NCI-H1417 treated with DMSO at 0.1 percent for 48 hours (cell line): ENCODE results near the gene NADSYN1.

ENCODE experiments used
- DNase-seq: peaks from one replicate; lab custom pipeline; 2025; lab: John Stamatoyannopoulos, UW

The NADSYN1 gene

DNA sequence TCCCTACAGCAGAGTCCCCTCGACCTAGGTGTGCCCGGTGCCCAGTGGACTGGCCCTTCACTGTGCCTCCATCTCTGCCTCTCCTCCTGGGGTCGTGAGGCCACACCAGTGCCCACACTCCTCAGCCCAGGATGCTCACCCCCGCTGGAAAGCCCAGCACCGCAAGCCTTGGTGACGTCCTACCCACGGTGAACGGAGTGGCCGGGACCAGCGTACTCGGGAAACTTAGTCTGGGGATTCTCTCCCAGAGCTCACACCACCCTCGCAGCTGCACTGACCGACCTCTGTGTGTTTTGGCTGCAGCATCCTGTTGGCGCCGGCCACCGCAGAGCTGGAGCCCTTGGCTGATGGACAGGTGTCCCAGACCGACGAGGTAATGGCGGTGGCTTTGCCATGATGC is 38.5 kb downstream of the NADSYN1 start:
- no peak for DNase-seq

GRCh38 chr11:71491940-71492339 is 38.9 kb downstream of the NADSYN1 start:
- DNase-seq: no peak

DNA sequence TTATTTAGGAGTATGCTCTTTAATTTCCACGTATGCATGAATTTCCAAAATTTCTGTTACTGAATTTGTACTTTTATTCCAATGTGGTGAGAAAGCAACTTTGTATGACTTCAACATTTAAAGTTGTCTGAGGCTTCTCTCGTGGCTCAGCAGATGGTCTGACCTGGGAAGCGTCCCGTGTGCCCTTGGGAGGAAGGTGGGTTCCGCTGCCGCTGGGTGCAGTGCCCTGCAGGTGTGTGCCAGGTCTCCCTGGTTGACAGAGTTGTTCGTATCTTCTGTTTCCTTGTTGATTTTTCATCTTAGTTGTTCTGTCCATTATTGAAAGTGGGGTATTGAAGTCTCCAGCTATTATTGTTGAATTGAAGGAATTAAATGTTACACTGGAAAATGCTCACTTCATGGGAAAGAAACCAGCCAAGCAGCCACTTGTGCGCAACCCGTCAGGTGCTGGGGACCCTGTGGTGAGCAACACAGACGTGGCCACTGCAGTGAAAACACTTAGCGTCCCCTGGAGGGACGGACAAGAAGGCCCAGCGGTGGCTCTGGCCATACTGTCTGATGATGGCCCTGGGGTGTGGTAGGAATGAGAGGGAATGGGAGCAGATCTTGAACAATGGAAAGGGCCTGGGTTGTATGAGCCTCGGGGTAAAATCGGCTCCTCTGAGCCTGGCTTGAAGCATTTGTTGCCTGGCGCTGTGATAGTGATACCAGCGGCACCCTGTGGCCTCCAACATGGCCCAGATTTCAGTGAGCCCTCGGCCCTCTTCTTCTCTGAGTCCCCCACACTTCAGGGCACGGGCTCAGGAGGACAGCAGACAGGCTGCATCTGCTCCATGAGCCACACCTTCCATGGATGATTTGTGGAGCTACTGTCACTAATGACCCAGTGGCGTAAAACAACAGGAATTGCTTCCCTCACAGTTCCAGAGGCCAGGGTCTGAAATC is 42.6 kb downstream of the NADSYN1 start:
- DNase-seq: no peak

- no peak for DNase-seq
Observed at GRCh38 chr11:71496421-71496820, 43.4 kb downstream of the NADSYN1 start.

- no peak for DNase-seq
Observed at GRCh38 chr11:71498091-71498490, 45.1 kb downstream of the NADSYN1 start.

GRCh38 chr11:71499125-71499524 is 46.1 kb downstream of the NADSYN1 start:
- DNase-seq: no peak

GRCh38 chr11:71499546-71499945 is 46.5 kb downstream of the NADSYN1 start:
- DNase-seq: no peak

DNA sequence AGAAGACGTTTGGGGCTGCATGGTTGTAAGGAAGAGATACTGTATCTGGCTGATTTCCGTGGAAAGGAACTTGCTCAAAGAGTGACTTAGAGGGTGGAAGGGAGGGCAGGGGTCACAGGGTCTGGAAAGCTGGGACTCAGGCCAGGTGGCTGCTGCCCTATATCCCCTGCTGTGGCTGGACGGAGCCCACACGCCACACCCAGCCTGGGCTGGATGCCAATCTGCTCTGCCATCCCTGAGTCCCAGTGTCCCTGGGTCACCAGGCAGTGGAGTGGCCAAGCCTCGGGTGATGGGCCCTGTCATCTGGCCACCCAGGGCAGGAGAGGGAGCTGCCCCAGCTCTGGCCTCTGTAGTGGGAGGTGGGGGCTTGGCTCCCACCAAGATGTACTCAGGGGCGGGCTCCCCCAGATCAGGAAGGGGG is 47.6 kb downstream of the NADSYN1 start:
- DNase-seq: no peak

DNA sequence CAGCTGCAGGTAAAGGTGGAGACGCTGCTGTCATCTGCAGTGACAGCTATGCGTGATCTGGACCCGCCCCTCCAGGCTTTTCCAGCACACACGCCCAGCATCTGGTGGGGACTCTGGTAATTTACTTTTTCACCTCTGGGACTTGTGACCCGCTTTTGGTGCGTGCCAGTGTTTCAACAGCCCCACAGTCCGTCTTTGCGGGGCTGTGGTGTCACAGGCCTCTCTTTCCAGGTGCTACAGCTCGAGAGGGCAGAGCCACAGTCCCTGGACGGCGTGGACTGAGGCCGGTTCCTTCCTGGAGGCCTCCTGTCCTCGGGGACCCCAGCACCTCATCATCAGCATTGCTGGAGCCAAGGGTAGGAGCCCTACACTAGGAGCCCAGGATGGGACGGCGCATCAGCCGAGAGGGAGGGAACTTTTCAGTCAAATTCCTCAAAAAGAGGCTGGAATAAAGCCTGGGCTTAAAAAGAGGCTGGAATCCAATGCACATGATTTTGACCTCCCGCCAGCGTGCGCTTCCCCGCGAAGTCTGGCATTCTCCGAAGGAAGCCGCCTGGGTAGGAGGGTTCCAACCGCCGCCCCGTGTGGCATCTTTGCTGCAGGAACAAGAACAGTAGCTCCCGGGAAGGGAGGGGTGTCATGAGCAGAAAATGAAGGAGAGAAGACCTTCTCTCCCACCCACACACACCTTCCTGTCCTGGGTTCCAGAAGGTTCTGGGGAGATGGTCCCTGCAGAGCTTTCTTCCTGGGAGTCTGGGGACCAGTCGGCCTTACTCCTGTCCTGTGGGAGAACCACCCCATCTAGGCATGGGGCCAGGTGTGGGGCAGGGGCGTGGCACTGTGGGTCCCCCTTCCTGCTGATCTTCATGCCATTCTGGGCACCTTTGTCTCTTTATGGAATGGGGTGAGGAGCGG is 48.3 kb downstream of the NADSYN1 start:
- no peak for DNase-seq

DNA sequence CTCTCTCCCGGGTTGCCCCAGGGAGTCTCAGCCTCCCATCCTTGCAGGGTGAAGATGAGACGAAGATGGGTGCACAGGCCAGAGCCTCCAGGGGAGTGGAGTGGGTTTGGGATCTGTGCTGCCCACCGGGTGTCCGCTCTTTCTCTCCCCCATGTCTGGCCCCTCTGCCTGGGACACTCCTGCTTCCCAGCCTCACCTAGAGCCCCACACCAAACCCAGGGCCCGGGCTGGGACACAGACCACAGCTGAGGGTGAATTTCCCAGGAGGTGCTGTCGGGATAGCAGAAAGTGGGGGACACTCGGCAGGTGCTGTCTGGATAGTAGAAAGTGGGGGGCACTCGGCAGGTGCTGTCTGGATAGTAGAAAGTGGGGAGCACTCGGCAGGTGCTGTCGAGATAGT is 49.0 kb downstream of the NADSYN1 start:
- DNase-seq: no peak

DNA sequence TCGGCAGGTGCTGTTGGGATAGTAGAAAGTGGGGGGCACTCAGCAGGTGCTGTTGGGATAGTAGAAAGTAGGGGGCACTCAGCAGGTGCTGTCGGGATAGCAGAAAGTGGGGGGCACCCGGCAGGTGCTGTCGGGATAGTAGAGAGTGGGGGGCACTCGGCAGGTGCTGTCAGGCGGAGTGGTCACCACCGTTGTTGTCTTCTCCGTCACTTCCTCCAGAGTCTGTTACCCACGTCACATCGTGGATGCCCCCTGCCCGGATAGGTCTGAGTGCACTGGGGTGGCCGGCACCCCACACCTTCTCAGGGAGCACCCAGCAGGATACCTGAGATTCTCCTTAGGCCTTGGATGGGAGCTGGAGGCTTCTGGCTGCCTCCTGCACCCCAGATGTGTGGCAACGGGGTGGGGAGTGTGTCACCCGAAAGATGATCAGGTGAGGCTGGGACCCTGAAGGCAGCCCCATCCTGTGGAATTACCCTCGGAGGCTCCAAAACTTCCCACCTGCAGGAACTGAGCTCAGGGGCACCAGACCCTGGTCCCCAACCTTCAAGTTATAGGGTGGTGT is 50.0 kb downstream of the NADSYN1 start:
- no peak for DNase-seq

- DNase-seq: peak; percentile 21
Observed at GRCh38 chr11:71504531-71504930, 51.5 kb downstream of the NADSYN1 start.

DNA sequence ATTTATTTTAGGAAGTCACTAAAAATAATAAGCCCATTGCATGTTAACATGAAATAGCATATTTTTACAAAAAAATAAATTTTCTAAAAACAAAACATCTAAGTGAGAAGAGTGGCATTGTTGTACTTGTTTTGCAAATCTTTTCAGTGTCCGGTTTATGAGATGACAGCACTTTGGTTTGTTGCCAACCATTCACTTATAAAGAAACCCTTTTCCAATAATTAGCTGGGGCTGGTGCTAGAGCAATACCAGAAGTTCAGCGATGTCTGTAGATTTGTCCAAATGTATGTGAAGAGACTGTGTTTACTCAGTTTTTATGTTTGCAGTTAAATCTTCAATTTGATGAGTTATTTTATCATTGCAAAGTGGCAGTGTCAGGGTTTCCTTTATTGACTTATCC is 52.0 kb downstream of the NADSYN1 start:
- no peak for DNase-seq

DNA sequence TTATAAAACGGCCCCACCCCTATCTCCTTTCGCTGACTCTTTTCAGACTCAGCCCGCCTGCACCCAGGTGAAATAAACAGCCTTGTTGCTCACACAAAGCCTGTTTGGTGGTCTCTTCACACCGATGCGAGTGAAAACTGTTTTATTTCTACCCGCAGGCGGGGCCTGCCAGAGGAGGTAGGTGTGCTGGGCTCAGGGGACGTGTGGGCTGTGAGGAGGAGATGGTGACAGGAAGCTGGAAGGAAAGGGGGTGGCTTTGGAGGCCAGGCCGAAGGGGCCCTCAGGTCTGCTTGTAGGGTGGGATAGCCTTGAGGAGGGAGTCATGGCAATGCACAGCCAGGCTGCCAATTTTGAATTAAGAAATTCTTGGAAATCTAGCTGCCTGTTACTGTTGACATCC is 52.8 kb downstream of the NADSYN1 start:
- no peak for DNase-seq

DNA sequence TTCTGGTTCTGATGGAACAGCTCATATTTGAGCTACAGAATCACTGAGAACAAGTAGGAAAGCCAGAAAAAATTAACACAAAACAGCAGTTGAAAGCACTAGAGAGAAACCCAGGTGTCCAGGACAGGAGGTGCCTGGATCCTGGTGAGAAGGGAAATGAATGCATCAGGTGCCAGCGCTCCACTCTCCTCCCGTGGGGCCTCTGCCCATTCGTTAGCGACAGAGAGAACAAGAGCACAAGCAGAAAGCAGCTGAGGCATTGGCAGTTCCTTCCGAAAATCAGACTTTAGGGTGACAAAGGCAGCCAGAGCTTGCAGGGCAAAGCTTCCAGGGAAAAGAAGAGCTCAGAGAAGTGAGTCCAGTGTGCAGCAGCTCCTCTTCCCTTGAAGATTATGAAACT is 54.1 kb downstream of the NADSYN1 start:
- no peak for DNase-seq

DNA sequence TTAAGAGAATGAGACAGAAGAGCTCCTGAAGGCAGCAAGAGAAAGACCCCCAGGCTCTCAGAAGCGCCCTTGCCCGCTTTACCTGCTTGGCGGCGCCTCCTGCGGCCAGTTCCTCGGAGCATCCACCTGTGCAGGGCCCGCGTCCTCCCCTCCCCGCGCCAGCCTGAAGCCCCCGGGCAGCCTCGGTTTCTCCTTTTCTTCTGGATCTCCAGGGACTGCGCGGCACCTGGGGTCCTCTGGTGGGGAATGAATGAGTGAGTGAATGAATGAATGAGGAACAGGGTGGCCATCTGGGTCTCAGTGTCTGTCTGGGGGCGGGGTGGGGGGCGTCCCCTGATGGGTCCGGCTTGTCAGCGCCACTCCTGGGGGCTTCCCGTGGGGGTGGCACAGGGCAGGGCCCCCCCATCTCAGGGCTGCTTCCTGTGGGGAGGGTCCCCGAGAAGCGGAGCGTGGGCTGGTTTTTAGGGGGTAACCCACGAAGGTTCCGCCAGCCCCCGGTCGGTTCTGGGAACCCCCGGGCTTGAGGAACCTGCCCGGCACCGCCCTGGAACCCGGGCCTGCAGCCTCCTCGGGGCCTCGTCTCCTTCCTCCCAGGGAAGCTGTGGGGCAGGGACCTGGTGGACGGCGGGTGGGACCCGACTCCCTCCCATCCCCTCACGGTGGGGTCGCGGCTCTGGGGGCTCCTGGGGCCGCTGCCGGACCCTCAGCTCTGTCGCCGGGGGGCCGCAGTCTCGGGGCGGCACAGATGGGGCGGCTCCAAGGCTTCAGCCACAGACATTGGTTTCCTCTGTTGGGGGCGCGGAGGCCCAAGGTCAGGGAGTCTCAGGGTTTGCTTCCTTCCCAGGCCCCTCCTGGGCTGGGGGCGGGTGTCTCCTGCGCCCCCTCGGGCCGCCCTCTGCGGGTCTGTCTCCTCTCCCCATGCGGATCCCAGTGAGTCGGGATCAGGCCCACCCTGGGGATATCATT is 65.8 kb downstream of the NADSYN1 start:
- DNase-seq: no peak

GRCh38 chr11:71519546-71519945 is 66.5 kb downstream of the NADSYN1 start:
- DNase-seq: no peak

- no peak for DNase-seq
Observed at GRCh38 chr11:71525188-71525937, 72.4 kb downstream of the NADSYN1 start.

DNA sequence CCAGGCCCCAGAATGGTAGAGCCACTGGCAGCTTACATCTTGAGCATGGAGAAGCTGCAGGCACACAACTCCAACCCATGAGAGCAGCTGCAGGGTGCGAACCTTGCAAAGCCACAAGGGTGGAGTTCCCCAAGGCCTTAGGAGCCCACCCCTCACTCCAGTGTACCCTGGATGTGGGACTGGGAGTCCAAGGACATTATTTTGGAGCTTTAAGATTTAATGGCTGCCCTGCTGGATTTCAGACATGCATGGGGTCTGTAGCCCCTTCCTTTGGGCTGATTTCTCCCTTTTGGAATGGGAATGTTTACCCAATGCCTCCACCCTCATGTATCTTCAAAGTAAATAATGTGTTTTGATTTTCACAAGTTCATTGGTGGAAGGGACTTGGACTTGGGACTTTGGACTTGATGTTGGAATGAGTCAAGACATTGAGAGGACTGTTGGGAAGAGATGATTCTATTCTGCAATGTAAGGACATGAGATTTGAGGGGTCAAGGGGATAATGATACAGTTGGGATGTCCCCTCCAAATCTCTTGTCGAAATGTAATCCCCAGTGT is 73.0 kb downstream of the NADSYN1 start:
- no peak for DNase-seq
